ENCODE measurements around the gene PLEKHA8.

PLEKHA8 gene

GRCh38 chr7:30087371-30087770, 59.2 kb downstream of the PLEKHA8 start:
- Histone ChIP-seq H2AFZ (ENCODE audit: low read length) (peak overlapping the region; percentile 19; the same call in 1 of the 2 replicates), H3K27me3 (replicated peaks; ENCODE audit: insufficient read depth, low read length) (no peaks in the 10 kb centered on the region), H3K36me3 (replicated peaks; ENCODE audit: insufficient read depth, low read length) (no peaks in the 10 kb centered on the region), H3K9me2 (replicated peaks; ENCODE audit: insufficient read depth, low read length) (no peaks in the 10 kb centered on the region), H3K4me3 (ENCODE audit: low read length) (peak overlapping the region; percentile 49; the same call in 1 of the 2 replicates), H3F3A (ENCODE audit: insufficient read depth, low read length) (peaks cover 25% of the 10 kb centered on the region), H3K9ac (ENCODE audit: low read length) (peak overlapping the region; percentile 44; the same call in 1 of the 2 replicates), H3K27ac (ENCODE audit: low read length) (peak overlapping the region; percentile 87), H3K79me2 (ENCODE audit: low read length) (no peaks in the 10 kb centered on the region), H4K20me1 (ENCODE audit: insufficient read depth, low read length) (no peaks in the 10 kb centered on the region), H3K4me2 (ENCODE audit: low read depth, low read length) (peak overlapping the region; percentile 88), H3K9me3 (replicated peaks; ENCODE audit: insufficient read depth, low read length) (no peaks in the 10 kb centered on the region), H3K4me1 (ENCODE audit: low read length) (peaks cover 44% of the 10 kb centered on the region)
- TF ChIP-seq EZH2 (optimal IDR thresholded peaks at IDR 0.05; ENCODE audit: low read depth, low read length): no peak
- no peak for TF ChIP-seq EZH2phosphoT487 (IDR thresholded peaks at IDR 0.05; ENCODE audit: low read length)
- no peak for TF ChIP-seq CTCF (IDR thresholded peaks at IDR 0.05; ENCODE audit: low read length)
- DNase-seq: peak; percentile 72

GRCh38 chr7:30088362-30088761, 60.1 kb downstream of the PLEKHA8 start:
- Histone ChIP-seq H3K4me2 (ENCODE audit: low read depth, low read length) (no peak overlapping the region), H3K4me1 (ENCODE audit: low read length) (peaks cover 40% of the 10 kb centered on the region), H3K79me2 (ENCODE audit: low read length) (no peaks in the 10 kb centered on the region), H3K9ac (ENCODE audit: low read length) (no peak overlapping the region), H3F3A (ENCODE audit: insufficient read depth, low read length) (peaks cover 25% of the 10 kb centered on the region), H3K4me3 (ENCODE audit: low read length) (no peak overlapping the region), H3K9me2 (replicated peaks; ENCODE audit: insufficient read depth, low read length) (no peaks in the 10 kb centered on the region), H3K36me3 (replicated peaks; ENCODE audit: insufficient read depth, low read length) (no peaks in the 10 kb centered on the region), H3K27ac (ENCODE audit: low read length) (no peak overlapping the region), H3K9me3 (replicated peaks; ENCODE audit: insufficient read depth, low read length) (no peaks in the 10 kb centered on the region), H2AFZ (ENCODE audit: low read length) (no peak overlapping the region), H4K20me1 (ENCODE audit: insufficient read depth, low read length) (no peaks in the 10 kb centered on the region), H3K27me3 (replicated peaks; ENCODE audit: insufficient read depth, low read length) (no peaks in the 10 kb centered on the region)
- DNase-seq: no peak
- TF ChIP-seq EZH2 (optimal IDR thresholded peaks at IDR 0.05; ENCODE audit: low read depth, low read length): no peak
- no peak for TF ChIP-seq CTCF (IDR thresholded peaks at IDR 0.05; ENCODE audit: low read length)
- no peak for TF ChIP-seq EZH2phosphoT487 (IDR thresholded peaks at IDR 0.05; ENCODE audit: low read length)

GRCh38 chr7:30090111-30090510, 61.9 kb downstream of the PLEKHA8 start:
- no peak for DNase-seq
- no peak overlapping the region for H3K4me3 ChIP-seq (ENCODE audit: low read length)
- TF ChIP-seq EZH2 (optimal IDR thresholded peaks at IDR 0.05; ENCODE audit: low read depth, low read length) (no peak), EZH2phosphoT487 (IDR thresholded peaks at IDR 0.05; ENCODE audit: low read length) (no peak), CTCF (IDR thresholded peaks at IDR 0.05; ENCODE audit: low read length) (no peak)
- H3K4me1 ChIP-seq (ENCODE audit: low read length): peaks cover 31% of the 10 kb centered on the region
- H3F3A ChIP-seq (ENCODE audit: insufficient read depth, low read length): peaks cover 25% of the 10 kb centered on the region
- H3K36me3 ChIP-seq (replicated peaks; ENCODE audit: insufficient read depth, low read length): no peaks in the 10 kb centered on the region
- H3K9ac ChIP-seq (ENCODE audit: low read length): no peak overlapping the region
- no peak overlapping the region for H3K4me2 ChIP-seq (ENCODE audit: low read depth, low read length)
- H4K20me1 ChIP-seq (ENCODE audit: insufficient read depth, low read length): no peaks in the 10 kb centered on the region
- no peaks in the 10 kb centered on the region for H3K27me3 ChIP-seq (replicated peaks; ENCODE audit: insufficient read depth, low read length)
- H3K79me2 ChIP-seq (ENCODE audit: low read length): no peaks in the 10 kb centered on the region
- no peaks in the 10 kb centered on the region for H3K9me2 ChIP-seq (replicated peaks; ENCODE audit: insufficient read depth, low read length)
- no peak overlapping the region for H3K27ac ChIP-seq (ENCODE audit: low read length)
- no peaks in the 10 kb centered on the region for H3K9me3 ChIP-seq (replicated peaks; ENCODE audit: insufficient read depth, low read length)
- no peak overlapping the region for H2AFZ ChIP-seq (ENCODE audit: low read length)
